Measurements from ENCODE around the gene NPNT.

Gene NPNT

DNA sequence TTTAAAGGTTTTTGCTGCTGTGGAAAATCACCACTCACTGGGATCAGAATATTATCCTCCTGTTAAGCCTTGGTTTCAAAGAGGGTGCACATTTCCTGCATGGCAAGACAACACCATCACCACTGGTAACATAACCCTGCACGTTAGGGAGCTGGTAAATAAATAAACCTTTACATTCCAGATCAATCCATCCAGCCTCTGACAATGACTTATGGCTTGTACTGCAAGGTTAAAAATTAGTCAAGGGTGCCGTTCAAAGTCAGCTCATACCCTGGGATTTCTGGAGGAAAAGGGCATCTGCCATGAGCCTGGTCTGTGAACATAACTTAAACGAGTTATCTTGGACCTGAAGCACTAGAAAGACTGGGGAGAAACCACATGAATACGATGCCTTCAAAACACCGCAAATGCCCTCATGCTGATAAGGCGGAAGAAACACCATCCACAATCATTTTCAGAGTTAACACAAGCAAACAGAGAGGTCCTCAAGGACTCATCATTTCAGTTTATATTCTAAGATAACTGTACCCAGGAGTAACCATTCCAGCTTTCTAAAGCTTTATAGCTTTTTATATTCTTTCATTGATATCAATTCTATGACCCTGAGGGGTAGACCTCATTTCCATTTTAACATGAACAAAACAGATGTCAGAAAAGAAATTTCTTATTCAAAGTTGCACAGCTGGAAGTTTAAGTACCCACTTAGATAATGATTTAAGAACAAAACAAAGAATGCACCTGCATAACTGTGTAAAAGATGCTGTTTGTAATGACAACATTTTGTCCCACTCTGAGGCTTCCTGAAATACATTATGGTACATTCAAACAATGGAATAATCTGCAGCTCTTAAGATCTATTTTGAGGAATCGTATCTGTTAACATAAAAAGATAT, 103.1 kb downstream of the NPNT start:
- DNase-seq (ENCODE audit: low read depth): no peak
- TF ChIP-seq, protein P1, sequence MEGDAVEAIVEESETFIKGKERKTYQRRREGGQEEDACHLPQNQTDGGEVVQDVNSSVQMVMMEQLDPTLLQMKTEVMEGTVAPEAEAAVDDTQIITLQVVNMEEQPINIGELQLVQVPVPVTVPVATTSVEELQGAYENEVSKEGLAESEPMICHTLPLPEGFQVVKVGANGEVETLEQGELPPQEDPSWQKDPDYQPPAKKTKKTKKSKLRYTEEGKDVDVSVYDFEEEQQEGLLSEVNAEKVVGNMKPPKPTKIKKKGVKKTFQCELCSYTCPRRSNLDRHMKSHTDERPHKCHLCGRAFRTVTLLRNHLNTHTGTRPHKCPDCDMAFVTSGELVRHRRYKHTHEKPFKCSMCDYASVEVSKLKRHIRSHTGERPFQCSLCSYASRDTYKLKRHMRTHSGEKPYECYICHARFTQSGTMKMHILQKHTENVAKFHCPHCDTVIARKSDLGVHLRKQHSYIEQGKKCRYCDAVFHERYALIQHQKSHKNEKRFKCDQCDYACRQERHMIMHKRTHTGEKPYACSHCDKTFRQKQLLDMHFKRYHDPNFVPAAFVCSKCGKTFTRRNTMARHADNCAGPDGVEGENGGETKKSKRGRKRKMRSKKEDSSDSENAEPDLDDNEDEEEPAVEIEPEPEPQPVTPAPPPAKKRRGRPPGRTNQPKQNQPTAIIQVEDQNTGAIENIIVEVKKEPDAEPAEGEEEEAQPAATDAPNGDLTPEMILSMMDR (conservative IDR thresholded peaks at IDR 0.05; ENCODE audit: control insufficient read depth, insufficient read depth, low read depth, low read length): no peak
- H3K4me3 ChIP-seq (ENCODE audit: control insufficient read depth, low read depth, low read length): no peak overlapping the region

DNA sequence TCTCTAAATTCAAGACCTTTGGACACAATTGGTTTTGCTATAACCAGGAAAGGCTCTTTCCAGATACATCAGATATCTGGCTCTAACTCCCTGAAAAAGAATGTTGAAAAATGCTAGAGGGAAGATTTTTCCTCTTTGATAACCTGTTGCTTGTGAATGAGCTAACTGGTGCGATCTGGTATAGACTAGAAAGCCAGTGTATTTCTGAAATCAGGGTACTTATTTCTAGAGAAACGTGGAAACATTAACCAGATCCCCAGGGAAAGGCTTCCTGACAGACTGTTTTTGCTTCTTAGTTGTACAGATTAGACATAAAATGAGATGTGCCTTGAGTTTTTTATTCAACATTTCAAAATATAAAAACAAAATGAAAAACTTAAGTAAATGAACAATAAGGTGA, 107.7 kb downstream of the NPNT start:
- no peak for DNase-seq (ENCODE audit: low read depth)
- no peak overlapping the region for H3K4me3 ChIP-seq (ENCODE audit: control insufficient read depth, low read depth, low read length)
- TF ChIP-seq, protein P1 (conservative IDR thresholded peaks at IDR 0.05; ENCODE audit: control insufficient read depth, insufficient read depth, low read depth, low read length): no peak

DNA sequence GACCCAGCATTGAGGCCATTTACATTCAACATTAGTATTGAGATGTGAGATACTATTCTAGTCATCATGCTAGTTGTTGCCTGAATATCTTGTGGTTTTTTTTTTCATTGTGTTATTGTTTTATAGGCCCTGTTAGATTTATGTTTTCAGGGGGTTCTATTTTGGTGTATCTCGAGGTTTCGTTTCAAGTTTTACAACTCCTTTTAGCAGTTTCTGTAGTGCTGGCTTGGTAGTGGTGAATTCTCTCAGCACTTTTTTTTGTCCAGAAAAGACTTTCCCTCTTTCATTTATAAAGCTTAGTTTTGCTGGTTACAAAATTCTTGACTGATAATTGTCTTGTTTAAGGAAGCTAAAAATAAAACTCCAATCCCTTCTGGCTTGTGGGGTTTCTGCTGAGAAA, 115.5 kb downstream of the NPNT start:
- H3K4me3 ChIP-seq (ENCODE audit: control insufficient read depth, low read depth, low read length): no peak overlapping the region
- TF ChIP-seq, protein P1 (conservative IDR thresholded peaks at IDR 0.05; ENCODE audit: control insufficient read depth, insufficient read depth, low read depth, low read length): no peak
- DNase-seq (ENCODE audit: low read depth): no peak

GRCh38 chr4:106011387-106011786, 116.1 kb downstream of the NPNT start:
- TF ChIP-seq, protein P1 (conservative IDR thresholded peaks at IDR 0.05; ENCODE audit: control insufficient read depth, insufficient read depth, low read depth, low read length): no peak
- H3K4me3 ChIP-seq (ENCODE audit: control insufficient read depth, low read depth, low read length): no peak overlapping the region
- DNase-seq (ENCODE audit: low read depth): no peak

GRCh38 chr4:106017975-106018374, 122.7 kb downstream of the NPNT start:
- no peak for DNase-seq (ENCODE audit: low read depth)
- TF ChIP-seq, protein P1 (conservative IDR thresholded peaks at IDR 0.05; ENCODE audit: control insufficient read depth, insufficient read depth, low read depth, low read length): no peak

DNA sequence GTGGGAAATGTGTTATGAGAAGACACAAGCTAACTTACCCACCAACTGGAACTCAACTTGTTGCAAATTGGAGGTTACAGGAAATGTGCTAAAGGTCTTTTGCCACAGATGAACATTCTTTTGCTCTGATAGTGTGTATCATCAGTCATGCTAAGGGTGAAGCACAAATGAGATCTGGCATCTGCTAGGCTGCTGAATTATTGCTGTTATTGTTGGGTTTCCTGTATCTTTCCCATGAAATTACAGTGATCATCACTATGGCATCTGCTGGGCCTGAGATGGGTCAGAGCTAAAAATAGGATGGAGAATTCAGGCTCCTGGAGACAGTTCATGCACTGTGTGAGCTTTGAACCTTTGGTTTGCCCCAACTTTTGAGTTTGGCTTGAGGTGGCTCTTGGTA, 124.5 kb downstream of the NPNT start:
- DNase-seq (ENCODE audit: low read depth): peak; percentile 67
- no peak overlapping the region for H3K4me3 ChIP-seq (ENCODE audit: control insufficient read depth, low read depth, low read length)
- TF ChIP-seq, protein P1 (conservative IDR thresholded peaks at IDR 0.05; ENCODE audit: control insufficient read depth, insufficient read depth, low read depth, low read length): no peak

More at GRCh38 chr4:106017975-106018374, 122.7 kb downstream of the NPNT start:
- H3K4me3 ChIP-seq (ENCODE audit: control insufficient read depth, low read depth, low read length): no peak overlapping the region

Data from fibroblast of mammary gland (primary cell).